Raji (cell line): Measurements from ENCODE around the gene KRTAP5-7.

Experiments used
- POLR2A ChIP-seq: IDR thresholded peaks from 2 replicates; pipeline ENCODE4 v1.6.1; 2011; ENCODE audit warnings: low read depth, low read length, control low read depth; ENCODE audit not compliant: insufficient read depth

Gene KRTAP5-7

DNA sequence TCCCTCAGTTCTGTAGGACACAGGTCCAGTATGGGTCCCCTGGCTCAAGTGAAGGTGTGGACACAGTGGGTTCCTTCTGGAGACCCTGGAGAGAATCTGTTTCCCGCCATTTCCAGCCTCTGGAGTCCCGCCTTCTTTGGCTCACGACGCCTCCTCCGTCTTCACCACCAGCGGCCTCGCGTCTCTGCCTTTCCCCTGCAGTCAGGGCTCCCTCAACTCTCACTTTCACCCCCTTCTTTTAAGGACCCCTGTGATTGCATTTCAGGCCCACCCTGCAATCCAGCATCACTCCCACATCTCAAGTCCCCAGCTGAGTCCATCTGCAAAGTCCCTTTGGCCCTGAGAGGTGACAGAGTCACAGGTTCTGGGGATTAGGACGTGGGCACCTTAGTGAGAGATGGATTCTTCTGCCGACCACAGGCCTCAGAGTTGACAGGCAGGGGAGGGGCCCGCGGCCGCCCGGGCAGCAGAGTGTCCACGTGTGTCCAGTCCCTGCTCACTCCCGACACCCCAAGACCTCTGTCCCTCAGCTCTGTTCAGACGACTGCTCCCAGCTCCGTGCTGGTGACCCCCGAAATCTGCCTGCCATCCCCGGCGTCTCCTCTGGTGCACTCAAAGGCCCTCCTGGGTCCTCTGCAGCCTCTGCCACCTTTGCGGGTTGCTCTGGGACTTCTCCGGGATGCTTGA is 36.9 kb upstream of the KRTAP5-7 start:
- no peak for TF ChIP-seq POLR2A

GRCh38 chr11:71490731-71491390 is 36.2 kb upstream of the KRTAP5-7 start:
- TF ChIP-seq POLR2A, result no peak

DNA sequence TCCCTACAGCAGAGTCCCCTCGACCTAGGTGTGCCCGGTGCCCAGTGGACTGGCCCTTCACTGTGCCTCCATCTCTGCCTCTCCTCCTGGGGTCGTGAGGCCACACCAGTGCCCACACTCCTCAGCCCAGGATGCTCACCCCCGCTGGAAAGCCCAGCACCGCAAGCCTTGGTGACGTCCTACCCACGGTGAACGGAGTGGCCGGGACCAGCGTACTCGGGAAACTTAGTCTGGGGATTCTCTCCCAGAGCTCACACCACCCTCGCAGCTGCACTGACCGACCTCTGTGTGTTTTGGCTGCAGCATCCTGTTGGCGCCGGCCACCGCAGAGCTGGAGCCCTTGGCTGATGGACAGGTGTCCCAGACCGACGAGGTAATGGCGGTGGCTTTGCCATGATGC is 35.5 kb upstream of the KRTAP5-7 start:
- no peak for TF ChIP-seq POLR2A

GRCh38 chr11:71491940-71492339 is 35.1 kb upstream of the KRTAP5-7 start:
- TF ChIP-seq POLR2A, result no peak

DNA sequence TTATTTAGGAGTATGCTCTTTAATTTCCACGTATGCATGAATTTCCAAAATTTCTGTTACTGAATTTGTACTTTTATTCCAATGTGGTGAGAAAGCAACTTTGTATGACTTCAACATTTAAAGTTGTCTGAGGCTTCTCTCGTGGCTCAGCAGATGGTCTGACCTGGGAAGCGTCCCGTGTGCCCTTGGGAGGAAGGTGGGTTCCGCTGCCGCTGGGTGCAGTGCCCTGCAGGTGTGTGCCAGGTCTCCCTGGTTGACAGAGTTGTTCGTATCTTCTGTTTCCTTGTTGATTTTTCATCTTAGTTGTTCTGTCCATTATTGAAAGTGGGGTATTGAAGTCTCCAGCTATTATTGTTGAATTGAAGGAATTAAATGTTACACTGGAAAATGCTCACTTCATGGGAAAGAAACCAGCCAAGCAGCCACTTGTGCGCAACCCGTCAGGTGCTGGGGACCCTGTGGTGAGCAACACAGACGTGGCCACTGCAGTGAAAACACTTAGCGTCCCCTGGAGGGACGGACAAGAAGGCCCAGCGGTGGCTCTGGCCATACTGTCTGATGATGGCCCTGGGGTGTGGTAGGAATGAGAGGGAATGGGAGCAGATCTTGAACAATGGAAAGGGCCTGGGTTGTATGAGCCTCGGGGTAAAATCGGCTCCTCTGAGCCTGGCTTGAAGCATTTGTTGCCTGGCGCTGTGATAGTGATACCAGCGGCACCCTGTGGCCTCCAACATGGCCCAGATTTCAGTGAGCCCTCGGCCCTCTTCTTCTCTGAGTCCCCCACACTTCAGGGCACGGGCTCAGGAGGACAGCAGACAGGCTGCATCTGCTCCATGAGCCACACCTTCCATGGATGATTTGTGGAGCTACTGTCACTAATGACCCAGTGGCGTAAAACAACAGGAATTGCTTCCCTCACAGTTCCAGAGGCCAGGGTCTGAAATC is 31.5 kb upstream of the KRTAP5-7 start:
- TF ChIP-seq POLR2A, result no peak

DNA sequence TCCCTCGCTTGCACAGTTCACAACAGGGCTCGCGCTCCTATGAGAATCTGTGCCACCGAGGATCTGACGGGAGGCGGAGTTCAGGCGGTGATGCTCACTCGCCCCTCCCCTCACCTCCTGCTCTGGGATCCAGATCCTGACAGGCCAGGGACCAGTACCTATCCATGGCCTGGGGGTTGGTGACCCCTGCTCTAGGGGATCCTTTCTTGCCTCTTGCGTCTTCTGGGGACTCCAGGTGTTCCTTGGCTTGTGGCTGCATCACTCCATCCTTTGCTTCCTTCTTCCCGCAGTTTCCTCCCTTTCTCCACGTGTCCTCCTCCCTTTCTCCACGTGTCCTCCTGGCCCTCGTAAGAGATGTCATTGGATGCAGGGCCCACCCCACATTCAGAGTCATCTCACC is 30.6 kb upstream of the KRTAP5-7 start:
- TF ChIP-seq POLR2A, result no peak

GRCh38 chr11:71498091-71498490 is 29.0 kb upstream of the KRTAP5-7 start:
- no peak for TF ChIP-seq POLR2A

DNA sequence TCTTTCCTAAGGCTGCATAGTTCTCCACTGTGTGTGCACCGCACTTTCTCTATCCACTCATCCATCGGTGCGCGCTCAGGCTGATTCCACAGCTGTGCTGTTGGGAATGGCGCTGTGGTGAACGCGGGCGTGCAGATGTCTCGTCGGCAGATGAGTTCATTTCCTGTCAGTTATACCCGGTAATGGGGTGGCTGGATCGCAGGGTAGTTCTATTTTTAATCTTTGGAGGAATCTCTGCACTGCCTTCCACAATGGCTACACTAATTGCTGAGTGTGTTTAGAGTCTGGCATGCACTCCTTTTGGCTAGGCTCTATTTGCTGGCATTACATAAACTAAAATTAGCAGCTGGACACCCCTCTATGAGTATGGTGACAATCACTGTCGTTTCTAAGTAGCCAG is 27.9 kb upstream of the KRTAP5-7 start:
- no peak for TF ChIP-seq POLR2A

GRCh38 chr11:71499546-71499945 is 27.5 kb upstream of the KRTAP5-7 start:
- TF ChIP-seq POLR2A, result no peak

DNA sequence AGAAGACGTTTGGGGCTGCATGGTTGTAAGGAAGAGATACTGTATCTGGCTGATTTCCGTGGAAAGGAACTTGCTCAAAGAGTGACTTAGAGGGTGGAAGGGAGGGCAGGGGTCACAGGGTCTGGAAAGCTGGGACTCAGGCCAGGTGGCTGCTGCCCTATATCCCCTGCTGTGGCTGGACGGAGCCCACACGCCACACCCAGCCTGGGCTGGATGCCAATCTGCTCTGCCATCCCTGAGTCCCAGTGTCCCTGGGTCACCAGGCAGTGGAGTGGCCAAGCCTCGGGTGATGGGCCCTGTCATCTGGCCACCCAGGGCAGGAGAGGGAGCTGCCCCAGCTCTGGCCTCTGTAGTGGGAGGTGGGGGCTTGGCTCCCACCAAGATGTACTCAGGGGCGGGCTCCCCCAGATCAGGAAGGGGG is 26.5 kb upstream of the KRTAP5-7 start:
- TF ChIP-seq POLR2A, result no peak

DNA sequence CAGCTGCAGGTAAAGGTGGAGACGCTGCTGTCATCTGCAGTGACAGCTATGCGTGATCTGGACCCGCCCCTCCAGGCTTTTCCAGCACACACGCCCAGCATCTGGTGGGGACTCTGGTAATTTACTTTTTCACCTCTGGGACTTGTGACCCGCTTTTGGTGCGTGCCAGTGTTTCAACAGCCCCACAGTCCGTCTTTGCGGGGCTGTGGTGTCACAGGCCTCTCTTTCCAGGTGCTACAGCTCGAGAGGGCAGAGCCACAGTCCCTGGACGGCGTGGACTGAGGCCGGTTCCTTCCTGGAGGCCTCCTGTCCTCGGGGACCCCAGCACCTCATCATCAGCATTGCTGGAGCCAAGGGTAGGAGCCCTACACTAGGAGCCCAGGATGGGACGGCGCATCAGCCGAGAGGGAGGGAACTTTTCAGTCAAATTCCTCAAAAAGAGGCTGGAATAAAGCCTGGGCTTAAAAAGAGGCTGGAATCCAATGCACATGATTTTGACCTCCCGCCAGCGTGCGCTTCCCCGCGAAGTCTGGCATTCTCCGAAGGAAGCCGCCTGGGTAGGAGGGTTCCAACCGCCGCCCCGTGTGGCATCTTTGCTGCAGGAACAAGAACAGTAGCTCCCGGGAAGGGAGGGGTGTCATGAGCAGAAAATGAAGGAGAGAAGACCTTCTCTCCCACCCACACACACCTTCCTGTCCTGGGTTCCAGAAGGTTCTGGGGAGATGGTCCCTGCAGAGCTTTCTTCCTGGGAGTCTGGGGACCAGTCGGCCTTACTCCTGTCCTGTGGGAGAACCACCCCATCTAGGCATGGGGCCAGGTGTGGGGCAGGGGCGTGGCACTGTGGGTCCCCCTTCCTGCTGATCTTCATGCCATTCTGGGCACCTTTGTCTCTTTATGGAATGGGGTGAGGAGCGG is 25.7 kb upstream of the KRTAP5-7 start:
- TF ChIP-seq POLR2A, result no peak

DNA sequence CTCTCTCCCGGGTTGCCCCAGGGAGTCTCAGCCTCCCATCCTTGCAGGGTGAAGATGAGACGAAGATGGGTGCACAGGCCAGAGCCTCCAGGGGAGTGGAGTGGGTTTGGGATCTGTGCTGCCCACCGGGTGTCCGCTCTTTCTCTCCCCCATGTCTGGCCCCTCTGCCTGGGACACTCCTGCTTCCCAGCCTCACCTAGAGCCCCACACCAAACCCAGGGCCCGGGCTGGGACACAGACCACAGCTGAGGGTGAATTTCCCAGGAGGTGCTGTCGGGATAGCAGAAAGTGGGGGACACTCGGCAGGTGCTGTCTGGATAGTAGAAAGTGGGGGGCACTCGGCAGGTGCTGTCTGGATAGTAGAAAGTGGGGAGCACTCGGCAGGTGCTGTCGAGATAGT is 25.0 kb upstream of the KRTAP5-7 start:
- no peak for TF ChIP-seq POLR2A

- TF ChIP-seq POLR2A, result no peak
Observed at GRCh38 chr11:71502871-71503435, 24.1 kb upstream of the KRTAP5-7 start.

DNA sequence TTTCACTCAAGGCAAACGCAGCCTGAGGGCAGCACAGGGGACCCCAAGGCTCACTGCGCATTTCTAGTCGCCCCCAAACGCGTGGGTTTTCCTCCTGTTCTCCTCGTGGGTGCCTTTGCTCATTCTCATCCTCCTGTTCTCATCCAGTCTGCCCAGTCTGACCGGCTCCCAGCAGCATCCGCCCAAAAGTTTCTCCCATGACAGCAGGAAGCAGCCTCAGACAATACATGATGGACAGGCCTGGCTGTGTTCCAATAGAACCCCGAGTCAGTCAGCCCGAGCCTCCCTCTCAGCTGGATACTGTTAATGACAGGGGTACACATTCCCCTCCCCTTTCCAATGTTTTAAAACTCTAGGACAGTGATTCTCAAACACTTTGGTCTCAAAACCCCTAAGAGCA is 22.5 kb upstream of the KRTAP5-7 start:
- no peak for TF ChIP-seq POLR2A
